Stimulated activated CD4-positive, alpha-beta T cell treated with anti-CD3 and anti-CD28 coated beads, Interleukin-15, amount 100 ng/mL, for 48 hours (primary cell): ENCODE data around the gene KLK13.

Source experiments
- DNase-seq, 2 donors: peaks; one replicate each; pipeline ENCODE4 v3.0.0-alpha.2; 2020; ENCODE audit warnings: low read depth in 2 of 2

The KLK13 gene

DNA sequence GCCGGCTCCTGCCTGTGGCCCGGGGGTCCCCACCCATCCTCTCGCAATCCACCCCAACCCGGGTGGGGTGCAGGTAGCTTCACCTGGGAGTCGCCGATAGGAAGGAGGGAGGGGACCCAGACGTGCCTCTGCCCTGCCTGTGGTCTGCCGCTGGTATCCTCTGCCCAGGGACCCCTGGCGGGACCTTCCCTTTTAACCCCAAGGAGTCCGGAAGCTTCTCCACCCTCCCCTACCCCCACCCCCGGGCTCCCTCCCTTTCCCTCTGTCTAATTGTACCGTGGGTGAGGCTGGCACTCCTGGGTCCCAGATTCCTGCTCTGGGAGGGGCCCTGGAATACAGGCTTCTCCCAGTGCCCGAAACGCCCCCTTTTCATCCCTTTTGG, 45.4 kb downstream of the KLK13 start, which contains the start of gene KLK10:
TSS of gene KLK10 (minus strand) at position 166 of the 382 bp plus-strand sequence. CDS start 579 bp downstream, outside the sequence.
- DNase-seq = no peak

- DNase-seq = no peak
Observed at GRCh38 chr19:51018745-51019543, 45.9 kb downstream of the KLK13 start.

DNA sequence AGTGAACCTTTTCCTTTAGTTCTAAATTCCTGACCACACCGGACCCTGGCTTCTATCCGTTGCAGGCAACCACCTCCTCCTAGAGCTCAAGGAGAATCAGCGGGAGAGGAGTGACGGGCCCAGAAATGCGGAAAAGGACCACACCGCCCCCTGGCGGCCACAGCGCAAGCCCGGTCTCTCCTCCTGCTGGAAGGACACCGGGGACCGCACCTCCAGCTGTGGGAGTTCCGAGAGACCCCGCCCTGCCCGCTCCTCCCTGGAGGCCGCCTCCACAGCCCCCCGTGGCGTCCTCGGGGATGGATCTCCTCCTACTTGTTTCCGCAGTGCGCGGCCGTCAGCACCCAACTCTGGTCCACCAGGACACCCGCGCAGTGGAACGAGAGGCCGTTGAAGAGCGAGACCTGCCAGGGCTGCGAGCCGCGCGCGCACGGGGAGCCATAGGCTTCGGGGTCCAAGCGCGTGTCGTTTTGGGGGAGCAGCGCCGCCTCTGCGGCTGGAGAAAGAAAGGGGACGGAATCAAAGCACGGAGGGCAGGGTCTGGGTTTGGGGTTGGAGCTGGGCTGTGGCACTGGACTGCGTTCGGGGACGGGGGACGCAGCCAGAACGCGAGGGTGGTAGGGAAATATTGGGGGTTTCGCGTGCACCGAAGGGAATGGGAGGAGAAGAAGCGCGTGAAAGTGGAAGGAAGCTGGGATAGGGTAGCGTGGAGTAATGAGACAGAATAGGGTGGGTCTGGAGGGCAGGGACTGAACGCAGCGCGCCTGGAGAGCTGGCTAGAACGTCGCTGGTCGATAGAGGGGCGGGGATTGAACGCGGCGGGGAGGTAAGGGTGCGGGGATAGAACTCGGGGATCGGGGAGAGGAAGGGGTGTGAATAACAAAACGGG, 47.9 kb downstream of the KLK13 start:
- DNase-seq = peak; percentile 43 to 47

DNA sequence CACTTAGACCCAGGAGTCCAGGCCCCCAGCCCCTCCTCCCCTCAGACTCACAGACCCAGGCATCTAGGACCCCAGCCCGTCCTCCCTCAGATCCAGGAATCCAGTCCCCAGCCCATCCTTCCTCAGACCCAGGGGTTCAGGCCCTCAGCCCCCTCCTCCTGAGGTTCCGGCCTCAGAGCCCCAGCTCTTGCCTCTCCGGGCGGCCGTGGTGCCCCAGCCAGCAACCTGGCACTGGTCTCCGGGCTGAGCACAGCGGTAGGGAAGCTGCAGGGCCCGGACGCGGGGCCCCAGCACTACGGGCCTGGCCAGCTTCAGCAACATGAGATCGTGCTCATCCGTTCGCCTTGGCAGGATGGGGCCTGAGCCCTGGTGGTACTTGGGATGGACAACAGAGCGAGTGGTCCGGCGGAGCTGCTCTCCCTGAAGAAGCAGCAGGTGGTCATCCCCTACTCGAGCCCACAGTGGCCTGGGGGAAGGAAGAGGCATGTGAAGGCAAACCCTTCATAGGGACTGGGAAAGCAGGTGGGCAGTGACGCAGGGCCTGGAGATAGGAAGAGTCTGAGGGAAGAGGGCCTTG, 49.1 kb downstream of the KLK13 start:
- no peak for DNase-seq

- no peak for DNase-seq
Observed at GRCh38 chr19:51014242-51014641, 50.6 kb downstream of the KLK13 start.

DNA sequence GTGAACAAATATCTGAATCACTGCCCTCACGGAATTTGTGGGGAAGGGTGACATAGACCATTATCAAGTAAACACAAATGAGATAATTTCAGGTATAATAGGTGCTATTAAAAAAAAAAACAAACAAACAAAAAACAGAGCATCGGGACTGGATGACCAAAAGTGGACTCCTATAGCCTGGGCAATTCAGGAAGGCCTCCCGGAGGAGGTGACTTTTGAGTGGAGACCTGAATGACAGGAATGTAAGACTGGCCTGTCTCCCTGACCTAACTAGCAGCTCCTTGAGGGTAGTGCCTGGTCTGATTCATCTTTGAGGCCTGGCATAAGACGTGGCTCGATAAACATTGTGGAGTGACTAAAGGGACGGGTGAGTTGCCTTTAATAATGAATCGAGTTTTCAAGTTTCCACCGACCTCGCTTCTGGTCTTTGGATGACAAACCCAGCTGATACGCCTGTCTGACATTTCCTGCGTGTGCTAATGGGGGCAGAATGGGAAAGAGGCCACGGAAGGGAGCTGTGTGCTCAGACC, 52.2 kb downstream of the KLK13 start:
- no peak for DNase-seq

- DNase-seq = no peak
Observed at GRCh38 chr19:51010066-51010795, 54.7 kb downstream of the KLK13 start.

- no peak for DNase-seq
Observed at GRCh38 chr19:51009061-51009891, 55.6 kb downstream of the KLK13 start.

- DNase-seq = no peak
Observed at GRCh38 chr19:51007488-51007887, 57.4 kb downstream of the KLK13 start.

- no peak for DNase-seq
Observed at GRCh38 chr19:51006406-51006805, 58.5 kb downstream of the KLK13 start.
